Cortex of kidney (tissue), 1 donor: ENCODE results near the gene CLTC.

Source experiments
- DNase-seq: peaks from one replicate; lab custom pipeline; 2025; lab: John Stamatoyannopoulos, UW

CLTC gene

GRCh38 chr17:59680314-59680713 lies 60.6 kb downstream of the CLTC start:
- no peak for DNase-seq

DNA sequence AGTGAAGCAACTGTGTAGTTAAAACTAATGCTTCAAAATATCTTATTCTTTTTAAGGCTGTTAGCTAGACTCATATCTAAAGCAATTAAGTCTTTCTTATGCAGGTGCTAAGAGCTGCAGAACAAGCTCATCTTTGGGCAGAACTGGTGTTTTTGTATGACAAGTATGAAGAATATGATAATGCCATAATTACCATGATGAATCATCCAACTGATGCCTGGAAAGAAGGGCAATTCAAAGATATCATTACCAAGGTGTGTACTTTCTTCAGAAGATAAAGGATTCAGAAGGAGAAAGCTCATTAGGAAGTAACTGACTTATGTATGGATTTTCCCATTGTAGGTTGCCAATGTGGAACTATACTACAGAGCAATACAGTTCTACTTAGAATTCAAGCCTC lies 63.6 kb downstream of the CLTC start:
- DNase-seq, result no peak

GRCh38 chr17:59684967-59685366 lies 65.3 kb downstream of the CLTC start:
- no peak for DNase-seq

DNA sequence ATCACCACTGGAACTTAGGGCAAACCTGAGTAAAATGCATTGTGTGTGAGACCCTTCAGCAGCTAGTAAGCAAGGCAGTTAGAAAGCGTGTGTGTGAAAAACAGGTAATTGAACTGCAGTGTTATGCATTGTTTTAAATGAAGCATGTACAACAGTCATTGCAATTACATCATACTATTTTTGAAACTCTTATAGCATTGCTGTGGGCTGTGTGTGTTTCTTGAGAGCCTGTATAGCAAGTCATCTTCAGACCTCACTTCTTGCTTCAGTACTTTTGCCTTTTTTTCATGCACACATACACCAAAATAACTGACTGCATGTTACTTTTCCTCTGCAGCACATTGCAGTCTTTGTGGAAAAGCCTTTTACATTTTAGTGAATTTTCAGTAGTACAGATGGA lies 68.3 kb downstream of the CLTC start:
- DNase-seq, result no peak

DNA sequence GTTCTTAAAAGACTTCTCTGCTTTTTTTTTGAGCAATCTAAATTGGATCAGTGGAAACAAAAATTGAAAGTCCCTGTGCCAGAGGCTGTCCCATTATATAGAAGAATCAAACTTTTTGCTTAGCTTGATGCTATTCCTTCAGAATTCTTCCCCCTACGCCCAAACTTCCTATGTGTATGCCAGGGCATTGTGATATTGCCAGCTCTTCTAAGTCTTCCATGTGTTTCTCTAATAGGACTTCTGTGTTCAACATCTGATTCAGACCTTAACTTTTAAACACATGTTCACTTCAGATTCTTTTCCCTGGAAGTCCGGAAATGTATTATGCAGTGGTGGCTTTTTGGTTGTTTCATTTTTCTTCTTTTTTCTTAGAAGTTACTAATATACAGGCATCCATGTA lies 68.8 kb downstream of the CLTC start:
- DNase-seq, result no peak

DNA sequence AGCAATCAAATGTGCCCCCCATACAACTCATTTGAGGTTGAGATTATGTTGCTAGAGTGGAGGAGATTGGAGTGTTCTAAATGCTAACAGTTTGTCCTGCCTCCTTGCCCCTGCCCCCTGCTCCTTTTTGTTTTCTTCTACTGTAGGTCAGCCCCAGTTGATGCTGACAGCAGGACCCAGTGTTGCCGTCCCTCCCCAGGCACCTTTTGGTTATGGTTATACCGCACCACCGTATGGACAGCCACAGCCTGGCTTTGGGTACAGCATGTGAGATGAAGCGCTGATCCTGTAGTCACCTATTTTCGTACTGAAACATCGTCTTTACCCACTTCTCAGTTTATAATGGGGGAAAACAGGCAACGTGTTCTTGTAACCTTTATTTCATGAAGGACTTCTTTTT lies 73.9 kb downstream of the CLTC start:
- no peak for DNase-seq

DNA sequence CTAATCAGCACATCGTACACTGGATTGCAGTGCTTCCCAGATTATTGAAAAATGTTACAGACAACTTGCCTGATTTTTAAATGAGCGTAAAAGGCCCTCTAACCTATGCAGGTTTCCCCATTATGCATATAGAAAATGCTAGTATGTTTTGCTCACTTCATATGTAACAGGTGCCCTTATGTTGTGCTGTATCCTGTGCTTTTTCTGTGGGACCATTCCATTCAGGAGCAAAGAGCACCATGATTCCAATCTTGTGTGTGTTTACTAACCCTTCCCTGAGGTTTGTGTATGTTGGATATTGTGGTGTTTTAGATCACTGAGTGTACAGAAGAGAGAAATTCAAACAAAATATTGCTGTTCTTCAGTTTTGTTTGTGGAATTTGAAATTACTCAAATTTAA lies 74.6 kb downstream of the CLTC start:
- no peak for DNase-seq

- no peak for DNase-seq
These were observed 76.4 kb downstream of the CLTC start for GRCh38 chr17:59695945-59696681.

- no peak for DNase-seq
These were observed 77.1 kb downstream of the CLTC start for GRCh38 chr17:59696682-59697277.

DNA sequence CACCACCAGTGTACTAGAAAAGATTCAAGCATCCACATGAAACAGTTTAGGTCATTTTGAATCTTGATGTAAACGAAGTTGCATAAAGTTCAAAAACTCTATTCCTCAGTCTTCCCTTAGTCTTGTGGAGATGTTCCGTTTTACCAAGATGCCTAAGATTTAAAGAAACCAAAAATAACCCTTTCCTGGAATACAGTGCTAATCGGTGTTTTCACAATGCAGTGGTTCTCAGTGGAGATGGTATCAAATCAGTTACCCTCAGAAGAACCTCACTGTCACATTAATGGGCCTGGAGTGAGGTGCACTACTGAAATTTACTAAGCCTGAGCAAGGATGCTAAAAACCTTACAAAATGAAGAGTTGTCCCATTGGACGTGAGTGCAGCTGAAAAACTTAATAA lies 78.4 kb downstream of the CLTC start:
- DNase-seq, result no peak

GRCh38 chr17:59699218-59699617 lies 79.5 kb downstream of the CLTC start:
- no peak for DNase-seq

GRCh38 chr17:59699786-59700185 lies 80.1 kb downstream of the CLTC start:
- DNase-seq, result no peak

GRCh38 chr17:59702304-59702703 lies 82.6 kb downstream of the CLTC start:
- no peak for DNase-seq

DNA sequence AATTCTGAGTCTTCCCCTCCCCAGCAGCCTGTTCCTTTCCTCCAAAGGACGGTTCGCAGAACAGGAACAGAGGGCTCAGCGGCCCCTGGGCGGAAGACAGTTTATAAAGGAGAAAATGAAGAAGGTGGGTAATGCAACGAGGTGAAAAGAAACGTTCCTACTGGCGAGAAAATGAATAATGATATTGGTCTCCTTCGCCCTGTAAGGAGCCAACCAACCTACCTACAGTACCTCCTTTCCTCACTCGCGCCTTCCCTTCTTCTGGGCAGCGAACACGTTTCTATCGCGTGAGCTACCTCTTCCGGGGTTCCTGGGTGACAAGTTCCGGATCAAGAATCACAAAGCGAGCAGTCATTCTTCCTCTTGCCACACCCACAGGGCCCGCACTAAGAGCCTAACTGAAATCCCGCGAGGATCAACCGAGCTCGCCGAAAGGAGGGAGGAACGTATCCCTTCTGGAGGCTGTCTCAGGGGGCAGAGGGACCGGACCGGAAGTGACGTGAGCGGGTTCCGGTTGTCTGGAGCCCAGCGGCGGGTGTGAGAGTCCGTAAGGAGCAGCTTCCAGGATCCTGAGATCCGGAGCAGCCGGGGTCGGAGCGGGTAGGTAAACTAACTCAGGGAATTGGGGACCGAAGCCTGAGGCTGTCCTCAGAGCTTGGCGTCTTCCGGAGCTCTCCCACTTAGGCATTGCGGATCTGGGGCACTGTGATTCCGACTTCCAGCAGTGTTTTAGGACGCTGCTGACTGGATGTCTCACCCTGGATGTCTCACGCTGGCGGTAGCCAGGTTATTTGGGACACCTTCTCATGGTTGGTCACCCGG lies 87.7 kb downstream of the CLTC start, which contains the start of the genes PTRH2 and VMP1:
Gene PTRH2, minus strand, starts transcription at position 282 of the 822 bp plus-strand sequence. CDS start 9,452 bp downstream, outside the sequence.
Gene VMP1, plus strand, starts transcription at position 506 of the 822 bp plus-strand sequence. CDS start 23,793 bp downstream, outside the sequence.
- no peak for DNase-seq

DNA sequence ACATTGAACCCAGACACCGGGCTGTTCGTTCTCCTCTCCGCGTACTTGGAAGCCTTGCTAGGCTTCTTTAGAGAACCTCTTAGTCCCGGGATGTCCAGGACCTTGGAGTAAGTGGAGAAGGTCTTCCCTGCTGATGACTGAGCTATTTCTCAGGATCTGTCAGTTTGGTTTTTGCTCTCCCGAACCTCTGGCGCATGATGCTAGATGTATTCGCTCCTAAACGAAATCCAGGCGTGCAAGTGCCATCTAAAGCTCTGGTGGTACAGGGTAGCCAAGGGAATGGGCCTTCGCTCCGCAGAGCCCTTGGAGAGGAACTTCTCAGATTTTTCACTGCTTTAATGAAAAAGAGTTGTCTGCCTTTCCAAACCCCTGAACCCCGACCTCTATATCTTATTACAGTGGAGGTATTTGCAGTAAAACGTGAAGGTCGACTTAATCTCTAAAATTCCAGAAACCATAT lies 88.3 kb downstream of the CLTC start:
- no peak for DNase-seq

- no peak for DNase-seq
These were observed 92.2 kb downstream of the CLTC start for GRCh38 chr17:59711936-59712335.

GRCh38 chr17:59712862-59713261 lies 93.2 kb downstream of the CLTC start:
- no peak for DNase-seq

DNA sequence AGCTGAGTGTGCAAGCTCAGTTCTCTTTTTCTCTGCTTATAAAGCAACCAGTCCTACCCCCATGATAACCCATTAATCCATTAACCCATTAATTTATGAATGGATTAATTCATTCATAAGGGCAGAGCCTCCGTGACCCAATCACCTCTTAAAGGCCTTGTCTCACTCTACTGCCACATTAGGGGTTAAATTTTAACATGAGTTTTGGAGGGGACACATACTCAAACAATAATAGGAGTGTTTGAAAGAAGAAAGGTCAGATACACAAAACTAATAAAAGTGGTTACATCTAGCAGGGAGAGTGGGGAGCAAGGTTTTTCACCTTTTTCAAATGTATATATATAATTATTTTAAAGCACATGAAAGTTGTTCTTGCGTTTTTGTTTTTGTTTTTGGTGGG lies 94.6 kb downstream of the CLTC start:
- DNase-seq, result no peak

DNA sequence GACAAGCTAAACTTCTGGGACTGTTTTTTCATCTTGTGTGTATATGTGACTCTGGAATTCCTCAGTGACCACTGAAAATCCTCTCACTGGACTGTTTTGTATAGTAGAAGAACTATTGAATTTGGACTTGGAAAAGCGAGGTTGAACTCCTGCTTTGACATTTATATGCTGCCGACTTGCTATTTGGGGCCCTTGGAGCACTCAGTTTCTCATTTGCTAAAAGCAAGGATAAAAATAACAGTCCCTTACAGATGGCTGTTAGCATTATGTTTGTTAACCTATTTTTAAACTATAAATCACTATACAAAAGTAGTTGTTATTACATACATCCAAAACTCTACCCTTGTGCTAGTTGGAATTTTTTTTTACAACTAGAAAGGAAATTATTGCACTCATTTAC lies 96.7 kb downstream of the CLTC start:
- no peak for DNase-seq

GRCh38 chr17:59719526-59719925 lies 99.8 kb downstream of the CLTC start:
- no peak for DNase-seq

DNA sequence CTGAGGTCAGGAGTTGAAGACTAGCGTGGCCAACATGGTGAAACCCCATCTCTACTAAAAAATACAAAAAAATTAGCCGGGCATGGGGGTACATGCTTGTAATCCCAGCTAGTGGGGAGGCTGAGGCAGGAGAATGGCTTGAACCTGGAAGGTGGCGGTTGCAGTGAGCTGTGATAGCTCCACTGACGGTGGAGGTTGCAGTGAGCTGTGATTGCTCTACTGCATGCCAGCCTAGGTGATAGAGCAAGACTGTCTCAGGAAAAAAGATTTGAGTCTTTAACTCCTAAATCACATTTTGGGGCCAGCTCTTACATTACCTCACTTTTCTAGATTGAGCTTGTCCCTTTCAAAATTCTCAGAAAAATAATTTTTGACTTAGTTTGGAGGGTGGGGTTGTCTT lies 102.9 kb downstream of the CLTC start:
- no peak for DNase-seq

GRCh38 chr17:59723041-59723440 lies 103.3 kb downstream of the CLTC start:
- no peak for DNase-seq

DNA sequence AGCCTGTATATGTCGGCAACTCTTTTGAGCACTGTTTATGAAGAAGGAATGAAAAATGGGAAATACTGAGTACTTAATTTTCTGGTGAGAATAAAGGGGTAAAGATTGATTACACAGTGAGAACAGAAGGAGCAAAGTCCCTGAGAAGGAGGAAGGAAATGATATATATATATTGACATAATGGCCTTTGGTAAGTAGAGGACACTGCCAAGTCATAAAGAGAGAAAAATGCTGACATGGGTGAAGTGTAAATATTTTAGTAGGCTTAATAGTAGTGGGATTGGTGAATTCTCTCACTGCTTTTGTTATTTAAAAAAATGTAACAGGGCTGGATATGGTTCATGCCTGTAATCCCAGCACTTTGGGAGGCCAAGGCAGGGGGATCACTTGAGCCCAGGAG lies 103.9 kb downstream of the CLTC start:
- DNase-seq, result no peak
